B cell (primary cell): ENCODE results near the gene PLCD3.

ENCODE experiments used
- EZH2 ChIP-seq: IDR thresholded peaks from 2 replicates; pipeline ENCODE4 v1.6.1; 2012; ENCODE audit warnings: borderline replicate concordance, low read depth, mild to moderate bottlenecking, moderate library complexity, low read length; ENCODE audit not compliant: insufficient read depth, poor library complexity, severe bottlenecking
- TF ChIP-seq, protein P1 (sequence below): fragments of 200-600 bp; IDR thresholded peaks from one replicate; pipeline ENCODE4 v1.8.0; 2022; ENCODE audit warnings: antibody characterized with exemption, mild to moderate bottlenecking

DNA sequence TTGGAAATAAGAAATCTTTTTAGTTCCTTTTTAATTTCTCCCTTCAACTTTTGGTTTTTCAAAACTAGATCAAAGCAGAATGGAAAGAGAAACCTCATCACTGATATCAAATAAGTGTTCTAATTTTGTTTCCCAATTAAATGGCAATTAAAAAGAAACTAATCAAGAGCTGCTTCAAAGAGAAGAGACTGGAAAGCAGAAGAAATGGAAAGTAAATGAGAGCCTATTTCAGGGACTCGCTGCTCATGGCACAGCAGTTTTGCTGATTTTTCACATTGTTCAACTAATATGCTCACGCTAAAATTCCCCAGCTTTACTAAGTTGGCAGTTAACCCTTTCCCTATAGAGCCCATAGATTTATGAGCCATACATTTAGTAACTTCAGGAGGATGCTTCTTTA lies 64.7 kb downstream of the PLCD3 start:
- TF ChIP-seq, protein P1, sequence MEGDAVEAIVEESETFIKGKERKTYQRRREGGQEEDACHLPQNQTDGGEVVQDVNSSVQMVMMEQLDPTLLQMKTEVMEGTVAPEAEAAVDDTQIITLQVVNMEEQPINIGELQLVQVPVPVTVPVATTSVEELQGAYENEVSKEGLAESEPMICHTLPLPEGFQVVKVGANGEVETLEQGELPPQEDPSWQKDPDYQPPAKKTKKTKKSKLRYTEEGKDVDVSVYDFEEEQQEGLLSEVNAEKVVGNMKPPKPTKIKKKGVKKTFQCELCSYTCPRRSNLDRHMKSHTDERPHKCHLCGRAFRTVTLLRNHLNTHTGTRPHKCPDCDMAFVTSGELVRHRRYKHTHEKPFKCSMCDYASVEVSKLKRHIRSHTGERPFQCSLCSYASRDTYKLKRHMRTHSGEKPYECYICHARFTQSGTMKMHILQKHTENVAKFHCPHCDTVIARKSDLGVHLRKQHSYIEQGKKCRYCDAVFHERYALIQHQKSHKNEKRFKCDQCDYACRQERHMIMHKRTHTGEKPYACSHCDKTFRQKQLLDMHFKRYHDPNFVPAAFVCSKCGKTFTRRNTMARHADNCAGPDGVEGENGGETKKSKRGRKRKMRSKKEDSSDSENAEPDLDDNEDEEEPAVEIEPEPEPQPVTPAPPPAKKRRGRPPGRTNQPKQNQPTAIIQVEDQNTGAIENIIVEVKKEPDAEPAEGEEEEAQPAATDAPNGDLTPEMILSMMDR = no peak
- no peak for TF ChIP-seq EZH2
